IMR-90 (cell line): ENCODE results near the gene BTG3. TPM values are rescaled to one million over a fixed set of nuclear protein-coding genes. Genes with fewer than 3 reads are reported as not detected.

Experiments used
- ATAC-seq: fragments of 200-7000 bp; cut with Tn5 transposase; 2 replicates; pipeline ENCODE4 v1.9.1; 2020; ENCODE audit warnings: low read depth, mild to moderate bottlenecking, moderate library complexity
- BruUV-seq: library from RNA; stranded (reverse); fragments of 400-500 nt; replicated peaks from 2 replicates; lab custom pipeline; 2021; lab: Mats Ljungman, UMichigan
- CTCF ChIA-PET: fragments of 300-600 bp; formaldehyde crosslinking; extraction: SDS; loops from one replicate; lab custom pipeline; 2021; ENCODE audit warnings: antibody characterized with exemption; lab: Yijun Ruan, JAX
- POLR2A ChIA-PET: fragments of 300-600 bp; sonication (Branson Sonifier 250); formaldehyde crosslinking; loops from one replicate; lab custom pipeline; 2022; ENCODE audit warnings: antibody characterized with exemption; ENCODE audit not compliant: unreplicated experiment; lab: Charles Lee
- DNase-seq: peaks from one replicate; pipeline ENCODE4 v3.0.0; 2013
- H2AFZ ChIP-seq: replicated peaks from 2 replicates; pipeline ENCODE3; 2013; ENCODE audit warnings: low read length, mild to moderate bottlenecking; ENCODE audit not compliant: poor library complexity
- H2AK5ac ChIP-seq: 2 replicates; pipeline ENCODE4 v1.6.1; 2013; ENCODE audit warnings: low read depth, low read length, inconsistent platforms
- H2AK9ac ChIP-seq: replicated peaks from 2 replicates; pipeline ENCODE3; 2013; ENCODE audit warnings: mild to moderate bottlenecking, low read depth, low read length, moderate library complexity; ENCODE audit not compliant: poor library complexity
- H2BK120ac ChIP-seq: 2 replicates; pipeline ENCODE4 v1.6.1; 2013; ENCODE audit warnings: low read depth, low read length, inconsistent platforms
- H2BK15ac ChIP-seq: 3 replicates; pipeline ENCODE4 v1.6.1; 2013; ENCODE audit warnings: low read depth, low read length, inconsistent platforms
- H2BK20ac ChIP-seq: 2 replicates; pipeline ENCODE4 v1.6.1; 2013; ENCODE audit warnings: low read depth, mild to moderate bottlenecking, inconsistent platforms, low read length, moderate library complexity
- H2BK5ac ChIP-seq: 2 replicates; pipeline ENCODE4 v1.6.1; 2013; ENCODE audit warnings: mild to moderate bottlenecking, low read depth, low read length, inconsistent platforms; ENCODE audit not compliant: poor library complexity, severe bottlenecking
- H3K14ac ChIP-seq: replicated peaks from 2 replicates; pipeline ENCODE4 v1.6.1; 2013; ENCODE audit warnings: low read depth, low read length, inconsistent platforms
- H3K18ac ChIP-seq: 2 replicates; pipeline ENCODE4 v1.6.1; 2013; ENCODE audit warnings: low read depth, low read length, control low read depth
- H3K23ac ChIP-seq: 2 replicates; pipeline ENCODE4 v1.6.1; 2013; ENCODE audit warnings: low read depth, low read length, inconsistent platforms
- H3K27ac ChIP-seq: 2 replicates; pipeline ENCODE4 v1.5.1; 2013; ENCODE audit warnings: mild to moderate bottlenecking, control low read depth, low read length; ENCODE audit not compliant: insufficient read depth
- H3K27me3 ChIP-seq: 2 replicates; pipeline ENCODE4 v1.6.1; 2013; ENCODE audit warnings: low read length; ENCODE audit not compliant: control insufficient read depth, insufficient read depth
- H3K36me3 ChIP-seq: 2 replicates; pipeline ENCODE4 v1.6.1; 2013; ENCODE audit warnings: low read length, mixed read lengths; ENCODE audit not compliant: control insufficient read depth, insufficient read depth
- H3K4ac ChIP-seq: 2 replicates; pipeline ENCODE4 v1.6.1; 2013; ENCODE audit warnings: low read depth, low read length, inconsistent platforms
- H3K4me1 ChIP-seq: 2 replicates; pipeline ENCODE4 v1.6.1; 2013; ENCODE audit warnings: low read length, mixed read lengths; ENCODE audit not compliant: control insufficient read depth, insufficient read depth
- H3K4me2 ChIP-seq: 2 replicates; pipeline ENCODE4 v1.6.1; 2013; ENCODE audit warnings: low read depth, mild to moderate bottlenecking, control low read depth, low read length, moderate library complexity
- H3K4me3 ChIP-seq: 2 replicates; pipeline ENCODE4 v1.5.1; 2013; ENCODE audit warnings: low read depth, mild to moderate bottlenecking, control low read depth, low read length, moderate library complexity; ENCODE audit not compliant: insufficient read depth
- H3K56ac ChIP-seq: 2 replicates; pipeline ENCODE4 v1.6.1; 2013; ENCODE audit warnings: low read length, inconsistent platforms; ENCODE audit not compliant: insufficient read depth; ENCODE audit errors: extremely low read depth
- H3K79me1 ChIP-seq, 2 experiments: 2 replicates each; pipeline ENCODE4 v1.6.1; 2013; ENCODE audit warnings: low read length in 2 of 2, inconsistent platforms in 1 of 2, low read depth in 1 of 2
- H3K9ac ChIP-seq: 2 replicates; pipeline ENCODE4 v1.6.1; 2013; ENCODE audit warnings: low read depth, low read length, control low read depth
- H3K9me1 ChIP-seq: 2 replicates; pipeline ENCODE4 v1.6.1; 2013; ENCODE audit warnings: low read length, inconsistent platforms; ENCODE audit not compliant: insufficient read depth
- H3K9me3 ChIP-seq: 2 replicates; pipeline ENCODE4 v1.6.1; 2013; ENCODE audit warnings: low read length; ENCODE audit not compliant: control insufficient read depth, insufficient read depth
- H4K20me1 ChIP-seq: 2 replicates; pipeline ENCODE4 v1.6.1; 2013; ENCODE audit warnings: low read length, inconsistent platforms; ENCODE audit not compliant: insufficient read depth
- H4K5ac ChIP-seq: 2 replicates; pipeline ENCODE4 v1.6.1; 2013; ENCODE audit warnings: mild to moderate bottlenecking, low read depth, low read length, control low read depth
- H4K8ac ChIP-seq, 2 experiments: 2 replicates each; pipeline ENCODE4 v1.6.1; 2013; ENCODE audit warnings: low read depth in 2 of 2, low read length in 2 of 2, control low read depth in 1 of 2, inconsistent platforms in 1 of 2
- H4K91ac ChIP-seq: 2 replicates; pipeline ENCODE4 v1.6.1; 2013; ENCODE audit warnings: low read depth, low read length, inconsistent platforms; ENCODE audit not compliant: insufficient read depth
- CEBPB ChIP-seq: IDR thresholded peaks from 2 replicates; pipeline ENCODE4 v1.6.1; 2012; ENCODE audit warnings: low read depth, low read length, improper control_type of control experiment
- CTCF ChIP-seq: conservative IDR thresholded peaks from 2 replicates; pipeline ENCODE4 v1.5.1; 2012; ENCODE audit warnings: mild to moderate bottlenecking, low read depth, low read length, improper control_type of control experiment
- ELK1 ChIP-seq: fragments of 150-350 bp; IDR thresholded peaks from 2 replicates; pipeline ENCODE4 v1.6.1; 2016; ENCODE audit warnings: low read depth, mild to moderate bottlenecking, low read length, moderate library complexity, borderline replicate concordance
- FOS ChIP-seq: fragments of 150-350 bp; IDR thresholded peaks from 2 replicates; pipeline ENCODE4 v1.6.1; 2016; ENCODE audit warnings: low read depth, low read length
- MAFK ChIP-seq: IDR thresholded peaks from 2 replicates; pipeline ENCODE4 v1.6.1; 2012; ENCODE audit warnings: low read depth, low read length, improper control_type of control experiment
- MAZ ChIP-seq: IDR thresholded peaks from 2 replicates; pipeline ENCODE4 v1.6.1; 2012; ENCODE audit warnings: low read depth, mild to moderate bottlenecking, low read length, improper control_type of control experiment, moderate library complexity, borderline replicate concordance
- MXI1 ChIP-seq: IDR thresholded peaks from 2 replicates; pipeline ENCODE4 v1.6.1; 2012; ENCODE audit warnings: low read depth, mild to moderate bottlenecking, low read length, moderate library complexity, borderline replicate concordance
- RAD21 ChIP-seq: IDR thresholded peaks from 2 replicates; pipeline ENCODE4 v1.6.1; 2012; ENCODE audit warnings: low read length, improper control_type of control experiment
- RFX5 ChIP-seq: IDR thresholded peaks from 2 replicates; pipeline ENCODE4 v1.8.0; 2012; ENCODE audit warnings: low read depth, mild to moderate bottlenecking, low read length, moderate library complexity
- WGBS, 2 experiments: methylation state at CpG; one replicate each; pipeline versions ENCODE4 v1.1.5 to v1.1.7; 2013; ENCODE audit warnings: missing lambda C conversion rate in 2 of 2; ENCODE audit not compliant: insufficient read length in 1 of 2; ENCODE audit errors: extremely low coverage in 2 of 2; 5-methylcytosine and 5-hydroxymethylcytosine counted together
- dilution Hi-C: fragments of 300-500 bp; cut with HindIII; formaldehyde crosslinking; loops from one replicate; pipeline ENCODE4 v1.14.3; 2018; ENCODE audit warnings: low sequenced_read_pairs; ENCODE audit not compliant: unreplicated experiment
- in situ Hi-C: fragments of 300-500 bp; cut with MboI; formaldehyde crosslinking; loops from 3 replicates; pipeline ENCODE4 v1.14.3; 2019; ENCODE audit warnings: low sequenced_read_pairs, inconsistent platforms, mixed read lengths
- intact Hi-C: fragments of 100-400 bp; cut with micrococcal nuclease; formaldehyde crosslinking; loops from 2 replicates; pipeline ENCODE4 v1.10.0; 2022
- polyA plus RNA-seq, 3 experiments: library from polyadenylated mRNA; depleted of rRNA; stranded (reverse); fragments of >200 nt; gene quantifications; 2 replicates each; pipeline ENCODE4 v1.2.3, GENCODE V29; 2012; ENCODE audit warnings: low replicate concordance in 1 of 3
- total RNA-seq: library from RNA; depleted of rRNA; stranded (reverse); fragments of >200 nt; gene quantifications from 2 replicates; pipeline ENCODE4 v1.2.3, GENCODE V29; 2012

The BTG3 gene
- total and polyA plus RNA-seq, 2 of the 4 experiments (the other 2 are of a cell fraction): 22.4 to 38.1 TPM

- no peak overlapping the region for H2BK15ac ChIP-seq
- H3K4me2 ChIP-seq: no peak overlapping the region
- H4K8ac ChIP-seq: no peak overlapping the region
- DNase-seq (no peak), ATAC-seq (no peak)
- intact Hi-C loops: no loop called here
- no peak overlapping the region for H3K27ac ChIP-seq
- no peak overlapping the region for H3K14ac ChIP-seq
- no peak overlapping the region for H3K9ac ChIP-seq
- H3K4ac ChIP-seq: no peak overlapping the region
- H3K4me1 ChIP-seq: no peaks in the 10 kb centered on the region
- H2BK120ac ChIP-seq: no peak overlapping the region
- no CpG with 5 or more reads among the region's 5 CpGs for WGBS, 2 experiments
- H3K9me3 ChIP-seq: no peaks in the 10 kb centered on the region
- in situ Hi-C loops: no loop called here
- no peaks in the 10 kb centered on the region for H3K9me1 ChIP-seq
- CTCF ChIA-PET: interaction anchor here (1.0 to 1.2 kb wide), 2 partner anchors 10 to 22 kb away, joined by 3 to 5 read pairs; no protein-coding TSS in a partner anchor
- H3K56ac ChIP-seq: no peak overlapping the region
- no peak overlapping the region for H2BK5ac ChIP-seq
- no peaks in the 10 kb centered on the region for H3K79me1 ChIP-seq
- H4K20me1 ChIP-seq: no peaks in the 10 kb centered on the region
- H3K23ac ChIP-seq: no peak overlapping the region
- no peak overlapping the region for H4K5ac ChIP-seq
- dilution Hi-C loops: no loop called here
- H2AK9ac ChIP-seq: no peak overlapping the region
- H3K18ac ChIP-seq: no peak overlapping the region
- POLR2A ChIA-PET: no interaction called here
- H3K4me3 ChIP-seq: no peak overlapping the region
- H3K36me3 ChIP-seq: no peaks in the 10 kb centered on the region
- H2BK20ac ChIP-seq: no peak overlapping the region
- H2AFZ ChIP-seq: no peak overlapping the region
- no peak overlapping the region for H4K91ac ChIP-seq
- no TSS peak for BruUV-seq
- H2AK5ac ChIP-seq: no peak overlapping the region
- peaks cover 6% of the 10 kb centered on the region for H3K27me3 ChIP-seq
- no peak for TF ChIP-seq CEBPB
- TF ChIP-seq MAFK: no peak
- no peak for TF ChIP-seq ELK1
- no peak for TF ChIP-seq FOS
- TF ChIP-seq CTCF: no peak
- TF ChIP-seq MXI1: no peak
- no peak for TF ChIP-seq RAD21
- TF ChIP-seq MAZ: no peak
- no peak for TF ChIP-seq RFX5
These were observed 36.4 kb downstream of the BTG3 start for GRCh38 chr21:17576080-17576835.
